GM12891 (cell line): ENCODE measurements around the gene NUCKS1.

Experiments used
- DNase-seq: peaks from one replicate; pipeline ENCODE4 v3.0.0; 2011; ENCODE audit warnings: low spot score; ENCODE audit not compliant: insufficient read length
- FAIRE-seq: peaks from 2 replicates; lab custom pipeline; 2011; peaks lifted over from hg19 to GRCh38; lab: Jason Lieb, UNC
- PAX5 ChIP-seq: IDR thresholded peaks from 2 replicates; pipeline ENCODE4 v1.6.1; 2011; ENCODE audit warnings: low read length, moderate library complexity, mild to moderate bottlenecking; ENCODE audit not compliant: insufficient read depth, severe bottlenecking
- POLR2A ChIP-seq: IDR thresholded peaks from 2 replicates; pipeline ENCODE4 v1.6.1; 2011; ENCODE audit warnings: low read depth, low read length, control low read depth
- POLR2AphosphoS5 ChIP-seq: IDR thresholded peaks from 2 replicates; pipeline ENCODE4 v1.6.1; 2011; ENCODE audit warnings: low read depth, low read length, control low read depth
- POU2F2 ChIP-seq: IDR thresholded peaks from 2 replicates; pipeline ENCODE4 v1.6.1; 2011; ENCODE audit warnings: low read depth, mild to moderate bottlenecking, control low read depth, low read length, moderate library complexity
- SPI1 ChIP-seq: IDR thresholded peaks from 2 replicates; pipeline ENCODE4 v1.6.1; 2011; ENCODE audit warnings: low read depth, low read length, control low read depth
- TAF1 ChIP-seq: IDR thresholded peaks from 2 replicates; pipeline ENCODE4 v1.6.1; 2011; ENCODE audit warnings: low read depth, low read length, control low read depth

Gene NUCKS1

GRCh38 chr1:205703072-205703471, 46.9 kb downstream of the NUCKS1 start:
- no peak for TF ChIP-seq POLR2AphosphoS5
- no peak for TF ChIP-seq SPI1
- FAIRE-seq (no peak), DNase-seq (no peak)

- DNase-seq (no peak), FAIRE-seq (no peak)
- no peak for TF ChIP-seq POLR2AphosphoS5
- TF ChIP-seq SPI1 = no peak
- TF ChIP-seq PAX5 = no peak
- no peak for TF ChIP-seq POLR2A
- TF ChIP-seq TAF1 = no peak
- TF ChIP-seq POU2F2 = no peak
Measured at GRCh38 chr1:205701891-205702290, 48.1 kb downstream of the NUCKS1 start.

GRCh38 chr1:205701420-205701819, 48.6 kb downstream of the NUCKS1 start:
- no peak for DNase-seq
- no peak for FAIRE-seq
- TF ChIP-seq PAX5 = no peak
- TF ChIP-seq POU2F2 = no peak
- no peak for TF ChIP-seq SPI1
- no peak for TF ChIP-seq TAF1
- no peak for TF ChIP-seq POLR2AphosphoS5

GRCh38 chr1:205700865-205701401, 49.0 kb downstream of the NUCKS1 start:
- FAIRE-seq = no peak
- no peak for TF ChIP-seq POU2F2
- TF ChIP-seq TAF1 = no peak
- no peak for TF ChIP-seq SPI1
- TF ChIP-seq POLR2A = no peak
- TF ChIP-seq POLR2AphosphoS5 = no peak
- no peak for TF ChIP-seq PAX5
- no peak for DNase-seq

- TF ChIP-seq TAF1 (no peak), POLR2A (no peak), SPI1 (no peak), POLR2AphosphoS5 (no peak), PAX5 (no peak), POU2F2 (no peak)
- FAIRE-seq = no peak
- no peak for DNase-seq
Measured at GRCh38 chr1:205699416-205699815, 50.6 kb downstream of the NUCKS1 start.

GRCh38 chr1:205698921-205699320, 51.1 kb downstream of the NUCKS1 start:
- TF ChIP-seq POLR2A (no peak), POU2F2 (no peak), TAF1 (no peak), POLR2AphosphoS5 (no peak), PAX5 (no peak)
- DNase-seq (no peak), FAIRE-seq (no peak)

- TF ChIP-seq POLR2A = no peak
- no peak for TF ChIP-seq POU2F2
- TF ChIP-seq POLR2AphosphoS5 = no peak
- TF ChIP-seq PAX5 = no peak
- TF ChIP-seq TAF1 = no peak
- no peak for TF ChIP-seq SPI1
- FAIRE-seq (no peak), DNase-seq (no peak)
Measured at GRCh38 chr1:205693421-205693991, 56.5 kb downstream of the NUCKS1 start.

GRCh38 chr1:205692423-205692822, 57.6 kb downstream of the NUCKS1 start:
- no peak for FAIRE-seq
- TF ChIP-seq POLR2AphosphoS5 (no peak), POLR2A (no peak)
- no peak for DNase-seq

- FAIRE-seq (no peak), DNase-seq (no peak)
- TF ChIP-seq PAX5 (no peak), POLR2AphosphoS5 (no peak), POU2F2 (no peak), POLR2A (no peak), TAF1 (no peak), SPI1 (no peak)
Measured at GRCh38 chr1:205690122-205690756, 59.7 kb downstream of the NUCKS1 start.

GRCh38 chr1:205689479-205689878, 60.5 kb downstream of the NUCKS1 start:
- FAIRE-seq (no peak), DNase-seq (no peak)
- TF ChIP-seq POU2F2 (no peak), PAX5 (no peak), POLR2AphosphoS5 (no peak), POLR2A (no peak), TAF1 (no peak), SPI1 (no peak)
